Stimulated activated CD4-positive, alpha-beta T cell treated with anti-CD3 and anti-CD28 coated beads, Interleukin-15, amount 100 ng/mL, for 1 hour (primary cell): ENCODE results near the gene MYO18B.

Source experiments
- DNase-seq, 2 donors: peaks; one replicate each; pipeline ENCODE4 v3.0.0-alpha.2; 2020; ENCODE audit warnings: low read depth in 1 of 2, low spot score in 1 of 2

The MYO18B gene

GRCh38 chr22:25818541-25818940 lies 76.6 kb downstream of the MYO18B start:
- DNase-seq = no peak

DNA sequence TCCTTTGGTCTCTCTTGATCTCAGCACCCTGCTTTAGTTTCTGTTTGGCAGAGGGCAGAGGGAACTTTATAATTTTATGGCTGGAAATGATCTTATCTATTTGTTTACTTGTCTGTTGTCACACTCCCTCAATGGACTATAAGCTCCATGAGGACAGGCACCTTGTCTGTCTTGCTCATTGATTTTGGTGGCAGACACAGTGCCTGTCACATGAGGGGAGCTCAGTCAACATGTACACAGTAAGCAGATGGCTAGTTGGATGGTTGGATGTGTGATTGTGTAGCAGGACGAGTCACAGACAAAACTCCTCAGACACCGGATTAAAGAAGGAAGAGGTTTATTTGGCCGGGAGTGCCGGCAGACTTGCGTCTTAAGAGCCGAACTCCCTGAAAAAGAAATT lies 80.4 kb downstream of the MYO18B start:
- no peak for DNase-seq

DNA sequence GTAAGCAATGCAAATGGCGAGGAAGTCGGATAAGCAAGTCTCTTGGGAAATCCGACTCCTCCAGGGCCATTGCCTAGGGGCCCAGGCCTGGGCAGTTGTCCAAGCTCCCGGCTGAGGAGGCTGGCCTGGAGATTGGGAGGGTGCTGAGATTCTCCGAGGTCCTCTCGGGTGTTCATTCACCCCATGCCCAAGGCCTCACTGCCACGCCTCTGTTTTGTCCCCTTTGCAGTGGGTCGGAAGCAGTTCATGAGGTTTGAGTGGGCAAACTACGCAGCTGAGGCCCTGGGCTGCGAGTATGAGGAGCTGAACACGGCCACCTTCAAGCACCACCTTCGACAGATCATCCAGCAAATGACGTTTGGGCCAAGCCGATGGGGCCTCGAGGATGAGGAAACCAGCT lies 81.3 kb downstream of the MYO18B start:
- DNase-seq = no peak

DNA sequence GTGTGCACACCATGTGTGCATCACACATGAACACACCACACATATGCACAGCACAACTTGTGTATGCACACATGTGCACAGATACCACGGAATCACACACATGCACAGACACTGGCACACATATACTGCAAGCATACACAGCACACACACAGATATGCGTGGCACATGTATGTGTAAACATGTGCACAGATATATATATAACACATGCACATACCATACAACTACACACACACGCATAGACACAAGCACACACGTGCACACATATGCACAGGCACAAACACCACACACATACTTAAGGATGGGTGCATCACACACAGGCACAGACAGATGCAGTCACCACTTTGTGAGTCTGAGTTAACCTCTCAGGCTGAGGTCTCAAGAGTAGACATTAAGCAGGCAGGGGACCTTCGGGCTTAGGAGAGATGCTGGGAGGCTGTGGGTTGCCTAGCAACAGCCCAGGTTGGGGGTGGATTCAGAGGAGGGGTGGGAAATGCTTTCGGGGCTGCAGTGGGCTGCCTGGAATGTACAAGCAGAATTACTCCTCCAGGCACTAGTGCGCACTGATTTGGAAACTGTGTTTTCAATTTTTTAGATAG lies 82.9 kb downstream of the MYO18B start:
- no peak for DNase-seq

- DNase-seq = no peak
These were observed 85.4 kb downstream of the MYO18B start for GRCh38 chr22:25827415-25827814.

GRCh38 chr22:25828422-25828821 lies 86.4 kb downstream of the MYO18B start:
- DNase-seq = no peak

- DNase-seq = no peak
These were observed 87.2 kb downstream of the MYO18B start for GRCh38 chr22:25829237-25829636.

DNA sequence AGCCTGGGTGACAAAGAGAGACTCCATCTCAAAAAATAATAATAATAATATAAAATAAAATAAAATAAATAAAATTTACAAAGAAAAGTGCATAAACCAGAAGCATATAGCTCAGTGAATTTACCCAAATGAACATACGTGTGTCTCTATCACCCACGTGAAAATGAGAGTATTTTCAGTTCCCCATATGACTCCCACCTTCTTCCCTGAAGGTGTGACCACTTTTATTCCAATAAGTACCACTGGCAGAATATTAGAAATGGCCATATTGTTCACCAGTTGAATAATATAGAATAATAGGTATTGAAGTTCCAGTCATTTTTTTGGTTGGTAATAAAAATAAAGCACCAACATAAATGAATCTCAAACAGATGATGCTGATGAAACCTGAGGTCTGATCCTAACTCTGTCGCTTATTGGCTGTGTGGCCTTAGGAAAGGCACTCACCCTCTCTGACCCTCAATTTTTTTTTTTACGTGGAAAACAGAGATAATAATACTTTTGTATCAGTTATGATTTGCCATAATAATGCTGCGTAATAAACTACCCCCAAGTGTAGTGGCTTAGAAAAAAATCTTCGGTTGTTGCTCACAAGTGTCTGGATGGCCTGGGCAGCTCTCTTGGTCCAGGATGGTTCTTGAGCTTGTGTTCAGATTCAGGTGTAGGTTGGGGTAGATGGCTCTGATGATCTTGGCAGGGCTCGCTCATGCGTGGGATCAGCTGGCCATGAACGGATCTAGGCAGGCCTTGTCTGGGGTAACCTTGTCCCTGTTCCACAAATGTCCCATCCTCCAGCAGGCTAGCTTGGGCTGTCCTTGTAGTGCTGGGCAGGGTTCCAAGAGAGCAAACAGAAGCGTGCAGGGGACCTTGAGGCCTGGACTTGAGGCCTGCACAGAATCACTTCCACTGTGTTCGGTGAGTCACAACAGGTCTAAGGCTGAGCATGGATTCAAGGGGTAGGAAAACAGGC lies 88.1 kb downstream of the MYO18B start:
- DNase-seq = no peak

- no peak for DNase-seq
These were observed 91.1 kb downstream of the MYO18B start for GRCh38 chr22:25833091-25833490.

GRCh38 chr22:25833676-25834075 lies 91.7 kb downstream of the MYO18B start:
- no peak for DNase-seq

GRCh38 chr22:25834490-25834889 lies 92.5 kb downstream of the MYO18B start:
- no peak for DNase-seq

DNA sequence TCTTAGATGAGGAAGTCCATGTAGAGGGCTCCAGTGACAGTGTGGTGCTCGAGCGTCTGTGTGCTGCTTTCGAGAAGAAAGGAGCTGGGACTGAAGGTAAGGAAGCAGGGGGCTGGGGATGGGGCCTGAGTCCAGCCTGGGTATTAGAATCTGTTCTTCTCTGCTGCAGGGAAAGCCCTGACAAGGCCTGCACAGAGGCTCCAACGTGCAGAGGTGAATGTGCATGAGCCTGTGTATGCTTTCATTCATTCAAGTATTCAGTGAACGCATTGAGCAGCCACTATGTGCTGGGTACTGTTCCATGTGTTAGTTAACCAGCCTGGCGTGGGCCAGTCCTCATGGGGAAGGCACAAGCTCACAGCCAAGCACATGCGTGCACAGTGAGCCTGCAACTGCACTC lies 93.4 kb downstream of the MYO18B start:
- DNase-seq = no peak

DNA sequence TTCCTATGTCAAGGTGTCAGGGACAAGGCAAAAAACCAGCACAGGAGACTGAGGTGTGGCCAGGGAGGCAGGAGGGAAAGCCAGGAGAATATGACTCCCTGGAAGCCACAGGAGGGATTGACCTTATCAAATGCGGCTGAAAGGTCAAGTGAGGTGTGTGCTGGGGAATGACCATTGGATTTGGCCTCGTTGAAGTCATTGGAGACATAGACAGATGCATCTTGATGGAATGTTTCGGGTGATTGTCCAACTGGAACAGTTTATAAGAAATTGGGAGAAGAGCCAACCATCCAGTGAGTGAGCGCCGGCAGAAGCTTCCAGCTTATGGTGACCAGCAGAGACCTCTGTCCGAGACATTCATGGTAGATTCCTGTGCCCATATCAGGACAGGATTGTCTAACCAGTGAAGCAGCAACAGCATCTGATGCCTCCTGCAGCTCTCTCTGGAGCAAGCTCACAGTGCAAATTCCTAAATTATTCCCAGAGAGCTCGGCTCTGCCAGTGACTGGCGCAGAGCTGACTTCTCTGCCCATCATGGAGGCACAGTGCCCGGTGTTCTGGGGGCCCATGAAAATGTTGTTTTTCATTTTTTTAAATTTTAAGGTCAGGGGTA lies 95.4 kb downstream of the MYO18B start:
- no peak for DNase-seq

DNA sequence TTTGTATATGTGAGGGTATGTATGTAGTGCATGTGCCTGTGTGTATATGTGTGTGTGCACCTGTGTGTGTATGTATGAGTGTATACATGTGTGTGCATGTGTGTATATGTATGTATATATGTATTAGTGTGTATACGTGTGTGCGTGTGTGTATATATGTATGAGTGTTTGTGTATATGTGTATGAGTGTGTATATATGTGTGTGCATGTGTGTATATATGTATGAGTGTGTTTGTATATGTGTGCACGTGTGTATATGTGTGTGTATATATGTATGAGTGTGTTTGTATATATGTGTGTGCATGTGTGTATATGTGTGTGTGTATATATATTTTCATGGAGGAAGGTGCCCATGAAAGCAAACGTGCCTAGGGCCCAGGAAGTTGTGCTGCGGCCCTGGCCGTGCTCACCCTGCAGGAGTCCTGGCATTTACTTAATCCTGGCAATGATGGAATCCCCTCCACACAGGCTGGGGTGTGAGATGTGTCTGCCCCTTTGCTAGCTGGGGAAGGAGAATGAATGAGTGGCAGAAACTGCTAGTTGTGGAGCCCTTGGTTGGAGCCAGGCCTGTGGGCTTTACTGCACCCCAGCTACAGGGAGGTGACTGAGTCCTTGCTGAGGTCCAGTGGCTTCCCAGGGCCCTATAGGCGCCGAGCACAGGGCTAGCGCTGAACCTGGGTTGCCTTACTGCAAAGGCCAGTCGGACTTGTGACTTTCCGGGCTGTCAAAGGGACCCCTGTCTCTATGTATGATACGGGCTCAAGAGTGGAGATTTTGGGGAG lies 97.2 kb downstream of the MYO18B start:
- no peak for DNase-seq

DNA sequence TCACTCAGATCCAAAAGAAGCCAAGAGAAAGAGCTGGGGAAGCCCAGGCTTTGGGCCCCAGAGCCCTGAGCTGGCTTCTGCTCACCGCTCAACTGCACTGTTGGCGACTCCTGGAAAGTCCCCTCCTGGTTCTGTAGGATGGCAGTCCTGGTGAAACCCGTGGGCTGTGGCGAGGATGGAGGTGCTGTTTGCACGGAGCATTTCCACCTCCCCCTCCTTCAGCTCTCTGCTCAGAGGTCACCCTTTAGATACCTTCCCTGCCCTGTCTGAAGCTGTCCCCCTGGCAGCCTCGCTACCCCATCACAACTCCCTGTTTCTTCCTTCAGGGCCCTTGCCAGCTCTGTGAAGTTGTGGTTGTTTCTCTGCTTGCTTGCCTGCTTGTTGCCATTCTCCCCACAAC lies 97.8 kb downstream of the MYO18B start:
- DNase-seq = no peak

GRCh38 chr22:25840167-25840566 lies 98.2 kb downstream of the MYO18B start:
- DNase-seq = no peak

DNA sequence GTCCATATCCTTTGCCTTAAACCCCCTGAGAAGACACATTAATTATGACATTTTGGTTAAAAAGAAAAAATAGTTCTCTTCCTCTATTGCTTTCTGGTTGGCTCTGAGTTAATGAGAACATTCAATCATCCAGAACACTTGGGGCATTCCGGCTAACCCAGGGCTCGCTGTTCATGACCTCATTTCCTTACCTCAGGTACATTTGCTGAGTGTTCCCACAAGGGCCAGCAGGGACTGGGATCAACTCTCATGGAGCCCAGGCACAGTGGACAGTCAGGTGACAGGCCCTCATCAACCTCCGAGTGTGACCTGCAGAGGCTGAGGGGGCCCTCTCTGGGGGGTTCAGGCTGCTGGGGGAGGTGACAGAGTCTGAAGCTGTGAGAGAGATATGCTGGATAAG lies 98.9 kb downstream of the MYO18B start:
- no peak for DNase-seq

DNA sequence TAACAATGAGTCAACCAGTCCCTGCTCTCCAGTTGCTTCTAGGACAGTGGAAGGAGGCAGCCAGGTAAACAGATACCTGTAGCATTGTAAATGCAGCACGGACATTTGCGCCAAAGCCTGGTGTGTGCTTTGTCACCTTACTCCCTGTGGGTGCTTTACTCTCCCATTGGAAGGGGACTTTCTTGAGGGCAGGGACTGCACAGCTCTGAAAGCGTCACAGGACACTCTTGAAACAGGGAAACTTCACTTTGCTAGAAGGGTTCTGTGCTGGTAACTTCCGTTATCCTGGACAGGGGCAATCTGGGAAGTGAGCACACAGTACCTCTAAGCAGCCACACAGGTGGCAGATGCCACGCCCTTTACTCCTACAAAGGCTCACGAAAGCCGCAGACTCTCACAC lies 99.8 kb downstream of the MYO18B start:
- DNase-seq = no peak

GRCh38 chr22:25843660-25844405 lies 101.8 kb downstream of the MYO18B start:
- no peak for DNase-seq

- DNase-seq = no peak
These were observed 102.6 kb downstream of the MYO18B start for GRCh38 chr22:25844601-25845000.
